ENCODE measurements around the gene SPHK2. TPM values are rescaled to one million over a fixed set of nuclear protein-coding genes. Genes with fewer than 3 reads are reported as not detected.

SPHK2 gene
- total and polyA plus RNA-seq, 2 experiments from 2014 or later: 18.3 to 50.3 TPM

DNA sequence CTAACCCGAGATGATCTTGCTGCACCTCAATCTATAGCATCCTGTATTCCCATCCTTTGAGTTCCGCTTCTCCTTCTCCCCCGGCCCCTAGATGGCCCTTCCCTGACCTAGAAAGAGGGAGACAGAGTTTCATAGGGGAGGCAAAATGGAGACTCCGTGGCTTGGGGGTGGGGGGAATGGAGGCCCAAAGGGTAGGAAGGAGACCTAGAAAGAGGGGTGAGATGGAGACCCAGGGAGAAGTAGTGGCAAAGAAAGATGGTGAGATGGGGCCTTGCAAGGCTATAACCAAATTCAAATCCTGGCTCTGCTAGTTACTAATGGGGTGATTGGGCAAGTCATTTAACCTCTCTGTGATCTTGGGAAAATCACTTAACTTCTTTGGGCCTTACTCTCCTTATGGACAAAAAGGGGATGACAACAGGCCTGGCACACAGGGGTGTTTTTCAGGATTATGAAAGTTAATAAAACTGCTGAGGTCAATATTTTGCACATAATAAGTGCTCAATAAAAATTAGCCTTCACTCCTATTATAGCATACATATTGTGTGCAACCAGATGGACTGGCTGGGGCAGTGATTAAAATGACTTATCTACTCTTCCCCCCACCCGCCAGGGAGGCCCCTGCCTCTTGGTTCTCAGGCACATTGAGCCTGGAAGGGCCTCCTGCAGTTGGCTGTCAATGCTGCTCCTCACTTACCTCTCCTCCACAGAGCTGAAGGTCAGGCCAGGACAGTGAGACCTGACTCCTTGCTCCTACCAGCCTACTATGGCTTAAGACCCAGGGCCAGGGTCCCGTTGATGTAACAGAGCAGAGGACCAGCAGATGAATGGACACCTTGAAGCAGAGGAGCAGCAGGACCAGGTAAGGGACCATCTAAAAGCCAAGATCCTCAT lies 633 bp downstream of the SPHK2 start:
- no peak for ATAC-seq
- Mint-ChIP-seq H3K27me3 (ENCODE audit: insufficient read depth, low read depth, poor library complexity) (peaks cover 31% of the 10 kb centered on the region), H3K27ac (peak overlapping the region; percentile 98), H3K9me3 (no peaks in the 10 kb centered on the region; the same call in 1 of the 3 replicates), H3K36me3 (ENCODE audit: low read depth) (peaks cover 48% of the 10 kb centered on the region), H3K4me1 (peaks cover 45% of the 10 kb centered on the region), H3K4me3 (peak overlapping the region; percentile 93)
- peak overlapping the region; percentile 86 for H3K4me2 ChIP-seq
- peaks cover 35% of the 10 kb centered on the region for H3K4me1 ChIP-seq (ENCODE audit: insufficient read depth)
- peaks cover 32% of the 10 kb centered on the region for H3K36me3 ChIP-seq (ENCODE audit: insufficient read depth)
- peaks cover 21% of the 10 kb centered on the region for H4K20me1 ChIP-seq (replicated peaks; ENCODE audit: insufficient read depth)
- peak overlapping the region; percentile 78 for H3K27ac ChIP-seq (ENCODE audit: low read depth)
- peaks cover 45% of the 10 kb centered on the region for H3K79me2 ChIP-seq (replicated peaks; ENCODE audit: insufficient read depth)
- H3K4me3 ChIP-seq: peak overlapping the region; percentile 97
- H3K9me2 ChIP-seq (ENCODE audit: insufficient read depth): no peaks in the 10 kb centered on the region
- no peak for TF ChIP-seq EZH2phosphoT487 (IDR thresholded peaks at IDR 0.05; ENCODE audit: unreplicated experiment)
- TF ChIP-seq STAT1 (IDR thresholded peaks at IDR 0.05; ENCODE audit: unreplicated experiment): no peak
- TF ChIP-seq NANOG (IDR thresholded peaks at IDR 0.05; ENCODE audit: borderline replicate concordance): no peak
- TF ChIP-seq, protein P1, sequence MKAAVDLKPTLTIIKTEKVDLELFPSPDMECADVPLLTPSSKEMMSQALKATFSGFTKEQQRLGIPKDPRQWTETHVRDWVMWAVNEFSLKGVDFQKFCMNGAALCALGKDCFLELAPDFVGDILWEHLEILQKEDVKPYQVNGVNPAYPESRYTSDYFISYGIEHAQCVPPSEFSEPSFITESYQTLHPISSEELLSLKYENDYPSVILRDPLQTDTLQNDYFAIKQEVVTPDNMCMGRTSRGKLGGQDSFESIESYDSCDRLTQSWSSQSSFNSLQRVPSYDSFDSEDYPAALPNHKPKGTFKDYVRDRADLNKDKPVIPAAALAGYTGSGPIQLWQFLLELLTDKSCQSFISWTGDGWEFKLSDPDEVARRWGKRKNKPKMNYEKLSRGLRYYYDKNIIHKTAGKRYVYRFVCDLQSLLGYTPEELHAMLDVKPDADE (IDR thresholded peaks at IDR 0.05): no peak
- TF ChIP-seq, protein P2, sequence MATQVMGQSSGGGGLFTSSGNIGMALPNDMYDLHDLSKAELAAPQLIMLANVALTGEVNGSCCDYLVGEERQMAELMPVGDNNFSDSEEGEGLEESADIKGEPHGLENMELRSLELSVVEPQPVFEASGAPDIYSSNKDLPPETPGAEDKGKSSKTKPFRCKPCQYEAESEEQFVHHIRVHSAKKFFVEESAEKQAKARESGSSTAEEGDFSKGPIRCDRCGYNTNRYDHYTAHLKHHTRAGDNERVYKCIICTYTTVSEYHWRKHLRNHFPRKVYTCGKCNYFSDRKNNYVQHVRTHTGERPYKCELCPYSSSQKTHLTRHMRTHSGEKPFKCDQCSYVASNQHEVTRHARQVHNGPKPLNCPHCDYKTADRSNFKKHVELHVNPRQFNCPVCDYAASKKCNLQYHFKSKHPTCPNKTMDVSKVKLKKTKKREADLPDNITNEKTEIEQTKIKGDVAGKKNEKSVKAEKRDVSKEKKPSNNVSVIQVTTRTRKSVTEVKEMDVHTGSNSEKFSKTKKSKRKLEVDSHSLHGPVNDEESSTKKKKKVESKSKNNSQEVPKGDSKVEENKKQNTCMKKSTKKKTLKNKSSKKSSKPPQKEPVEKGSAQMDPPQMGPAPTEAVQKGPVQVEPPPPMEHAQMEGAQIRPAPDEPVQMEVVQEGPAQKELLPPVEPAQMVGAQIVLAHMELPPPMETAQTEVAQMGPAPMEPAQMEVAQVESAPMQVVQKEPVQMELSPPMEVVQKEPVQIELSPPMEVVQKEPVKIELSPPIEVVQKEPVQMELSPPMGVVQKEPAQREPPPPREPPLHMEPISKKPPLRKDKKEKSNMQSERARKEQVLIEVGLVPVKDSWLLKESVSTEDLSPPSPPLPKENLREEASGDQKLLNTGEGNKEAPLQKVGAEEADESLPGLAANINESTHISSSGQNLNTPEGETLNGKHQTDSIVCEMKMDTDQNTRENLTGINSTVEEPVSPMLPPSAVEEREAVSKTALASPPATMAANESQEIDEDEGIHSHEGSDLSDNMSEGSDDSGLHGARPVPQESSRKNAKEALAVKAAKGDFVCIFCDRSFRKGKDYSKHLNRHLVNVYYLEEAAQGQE (IDR thresholded peaks at IDR 0.05; ENCODE audit: unreplicated experiment): no peak
- peaks cover 41% of the 10 kb centered on the region for H3F3A ChIP-seq (replicated peaks; ENCODE audit: low read depth)
- peak overlapping the region; percentile 15; the same call in 1 of the 2 replicates for H2AFZ ChIP-seq
- no peaks in the 10 kb centered on the region for H3K27me3 ChIP-seq (ENCODE audit: insufficient read depth)
- no peak for DNase-seq (ENCODE audit: low spot score)

DNA sequence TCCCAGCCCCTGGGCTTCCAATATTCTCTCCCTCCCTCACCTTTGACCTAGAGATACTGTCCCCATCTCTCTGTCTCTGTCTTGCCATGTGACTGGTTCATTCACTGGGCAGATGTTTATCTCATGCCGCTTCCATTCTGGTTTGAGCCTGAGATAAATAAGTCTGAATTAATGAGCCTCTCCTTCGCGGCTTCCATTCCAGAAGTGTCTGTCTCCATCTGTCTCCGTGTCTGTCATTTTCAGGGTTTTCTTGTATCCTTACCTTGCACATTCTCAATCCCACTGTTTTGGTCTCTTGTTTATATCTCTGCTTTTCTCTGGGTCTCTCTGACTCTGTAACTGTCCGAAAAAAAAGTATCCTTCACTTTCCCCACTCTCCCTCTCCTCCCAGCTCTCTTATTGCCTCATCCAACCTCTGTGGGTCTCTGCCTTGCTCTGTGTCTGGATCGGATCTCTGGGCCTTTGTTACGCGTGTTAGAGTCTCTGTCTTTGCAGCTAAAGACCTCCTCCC lies 4.3 kb downstream of the SPHK2 start:
- no peak for ATAC-seq
- H3K4me1 Mint-ChIP-seq: peaks cover 32% of the 10 kb centered on the region
- H3K9me3 Mint-ChIP-seq: no peaks in the 10 kb centered on the region; the same call in 1 of the 3 replicates
- no peak for TF ChIP-seq STAT1 (IDR thresholded peaks at IDR 0.05; ENCODE audit: unreplicated experiment)
- TF ChIP-seq EZH2 (IDR thresholded peaks at IDR 0.05; ENCODE audit: low read depth, unreplicated experiment): no peak
- no peak; the same call in none of the 2 replicates for TF ChIP-seq POLR2AphosphoS5 (IDR thresholded peaks at IDR 0.05; ENCODE audit: low read depth)
- TF ChIP-seq, protein P1 (IDR thresholded peaks at IDR 0.05): no peak
- no peak for TF ChIP-seq JUNB (IDR thresholded peaks at IDR 0.05; ENCODE audit: unreplicated experiment)
- TF ChIP-seq NANOG (IDR thresholded peaks at IDR 0.05; ENCODE audit: borderline replicate concordance): no peak
- no peak for TF ChIP-seq EZH2phosphoT487 (IDR thresholded peaks at IDR 0.05; ENCODE audit: unreplicated experiment)
- TF ChIP-seq, protein P2 (IDR thresholded peaks at IDR 0.05; ENCODE audit: unreplicated experiment): no peak
- no peak for TF ChIP-seq ZNF331 (CRISPR knock-in tag; IDR thresholded peaks at IDR 0.05; ENCODE audit: low read depth)
- TF ChIP-seq ZNF114 (CRISPR knock-in tag; IDR thresholded peaks at IDR 0.05): no peak

More for the DNA sequence above, 4.3 kb downstream of the SPHK2 start:
- Histone ChIP-seq H4K20me1 (replicated peaks; ENCODE audit: insufficient read depth) (peaks cover 13% of the 10 kb centered on the region), H3K4me1 (ENCODE audit: insufficient read depth) (peaks cover 15% of the 10 kb centered on the region), H3K27me3 (ENCODE audit: insufficient read depth) (no peaks in the 10 kb centered on the region), H3K4me3 (peak overlapping the region; percentile 45), H3K9me2 (ENCODE audit: insufficient read depth) (no peaks in the 10 kb centered on the region), H3F3A (replicated peaks; ENCODE audit: low read depth) (peaks cover 9% of the 10 kb centered on the region), H2AFZ (no peak overlapping the region), H3K27ac (ENCODE audit: low read depth) (peak overlapping the region; percentile 56), H3K4me2 (peak overlapping the region; percentile 75), H3K79me2 (replicated peaks; ENCODE audit: insufficient read depth) (peaks cover 23% of the 10 kb centered on the region), H3K36me3 (ENCODE audit: insufficient read depth) (no peaks in the 10 kb centered on the region; the same call in 1 of the 2 replicates)
- H3K27ac Mint-ChIP-seq: peak overlapping the region; percentile 93
- peak overlapping the region; percentile 72 for H3K4me3 Mint-ChIP-seq
- no peak for DNase-seq (ENCODE audit: low spot score)
- peaks cover 17% of the 10 kb centered on the region for H3K27me3 Mint-ChIP-seq (ENCODE audit: insufficient read depth, low read depth, poor library complexity)
- peaks cover 14% of the 10 kb centered on the region for H3K36me3 Mint-ChIP-seq (ENCODE audit: low read depth)

All from GM23338 (cell line).